Spleen (tissue), 11 donors: ENCODE data around the gene DAB2IP. TPM values are rescaled to one million over a fixed set of nuclear protein-coding genes. Genes with fewer than 3 reads are reported as not detected.

Experiments
- DNase-seq: peaks from one replicate; pipeline ENCODE4 v3.0.0-alpha.2; 2020
- H3K27ac ChIP-seq, 8 donors: fragments of 200-600 bp; sonication (generic) in 7 of 8; 1 replicate in 4 of 8; 2 replicates in 4 of 8; pipeline versions ENCODE4 v1.5.0 to v1.8.0; 2016 to 2021; ENCODE audit warnings: inconsistent platforms in 4 of 8, mild to moderate bottlenecking in 4 of 8, moderate library complexity in 1 of 8
- H3K27me3 ChIP-seq, 7 donors: fragments of 200-600 bp; sonication (generic) in 6 of 7; replicated peaks in 1 of 7; 1 replicate in 4 of 7; 2 replicates in 3 of 7; pipeline versions ENCODE4 v1.5.0 to v1.8.0; 2016 to 2021; ENCODE audit warnings: inconsistent platforms in 3 of 7, mild to moderate bottlenecking in 1 of 7
- H3K36me3 ChIP-seq, 6 donors: fragments of 200-600 bp; sonication (generic) in 5 of 6; 1 replicate in 4 of 6; 2 replicates in 2 of 6; pipeline versions ENCODE4 v1.5.0 to v1.8.0; 2016 to 2021; ENCODE audit warnings: inconsistent platforms in 2 of 6
- H3K4me1 ChIP-seq, 6 donors: fragments of 200-600 bp; sonication (generic) in 5 of 6; 1 replicate in 3 of 6; 2 replicates in 3 of 6; pipeline versions ENCODE4 v1.5.0 to v1.8.0; 2016 to 2021; ENCODE audit warnings: inconsistent platforms in 3 of 6
- H3K4me3 ChIP-seq, 8 donors: fragments of 200-600 bp; sonication (generic) in 7 of 8; 1 replicate in 4 of 8; 2 replicates in 4 of 8; pipeline versions ENCODE4 v1.5.0 to v1.8.0; 2016 to 2021; ENCODE audit warnings: inconsistent platforms in 4 of 8, mild to moderate bottlenecking in 4 of 8, moderate library complexity in 2 of 8
- H3K9me3 ChIP-seq, 8 donors: fragments of 200-600 bp; sonication (generic) in 7 of 8; 1 replicate in 4 of 8; 2 replicates in 4 of 8; pipeline versions ENCODE4 v1.5.0 to v1.8.0; 2016 to 2021; ENCODE audit warnings: inconsistent platforms in 4 of 8
- POLR2A ChIP-seq, 3 donors: fragments of 450-650 bp; IDR thresholded peaks; one replicate each; pipeline ENCODE4 v1.5.1; 2017; ENCODE audit warnings: antibody characterized with exemption in 3 of 3, mild to moderate bottlenecking in 1 of 3
- POLR2AphosphoS5 ChIP-seq, 3 donors: sonication (generic); formaldehyde crosslinking; IDR thresholded peaks; one replicate each; pipeline ENCODE4 v1.5.1; 2017; ENCODE audit warnings: antibody characterized with exemption in 3 of 3
- WGBS, 5 donors: extraction: QIAGEN DNeasy Blood & Tissue Kit in 3 of 5; methylation state at CpG; one replicate each; pipeline versions ENCODE4 v1.1.5 to v1.1.7; 2013 to 2018; 5-methylcytosine and 5-hydroxymethylcytosine counted together
- intact Hi-C: fragments of 100-400 bp; cut with DNase I; formaldehyde crosslinking; loops from one replicate; pipeline ENCODE4 v1.15.0; 2023; ENCODE audit warnings: low total_unique reads
- polyA plus RNA-seq, 3 donors: library from polyadenylated mRNA; stranded (reverse); fragments of 200-250 nt; gene quantifications; one replicate each; pipeline ENCODE4 v1.2.1, GENCODE V29; 2013
- total RNA-seq, 7 donors: library from RNA; depleted of rRNA in 3 of 7; stranded (reverse); fragments of >200 nt in 3 of 7; fragmentation: NEBNext Ultra II Directional in 4 of 7; extraction: Animal tissue kit (Norgen Biotek cat#: 25700) in 4 of 7; gene quantifications; one replicate each; pipeline versions ENCODE4 v1.1.0 to v1.2.1, GENCODE V29; 2016 to 2021
- TF ChIP-seq, protein P1 (sequence below), 11 experiments: fragments of 200-600 bp in 7 of 11; fragments of 450-650 bp in 4 of 11; sonication (generic) in 4 of 11; IDR thresholded peaks in 8 of 11; conservative IDR thresholded peaks in 3 of 11; 1 replicate in 7 of 11; 2 replicates in 4 of 11; pipeline versions ENCODE4 v1.4.0 to v1.8.0; 2016 to 2021; ENCODE audit warnings: antibody characterized with exemption in 11 of 11, inconsistent platforms in 4 of 11, mild to moderate bottlenecking in 1 of 11
- donor health status: healthy with polysubstance abuse.
- donor health status: DM: no; HTN: no; CAD: no; lungs with moderate emphysema.
- donor health status: DM: no; HTN: no; CAD: no.
- donor health status: Bipolar disorder and iron deficiency.
- donor health status: healthy.
- donor health status: DM: no; HTN: no; CAD: no.
- donor health status: DM: yes; HTN: yes; CAD: no.

The DAB2IP gene
- total and polyA plus RNA-seq, 10 donors, result 5.0 to 83.0 (median 38.1) TPM

DNA sequence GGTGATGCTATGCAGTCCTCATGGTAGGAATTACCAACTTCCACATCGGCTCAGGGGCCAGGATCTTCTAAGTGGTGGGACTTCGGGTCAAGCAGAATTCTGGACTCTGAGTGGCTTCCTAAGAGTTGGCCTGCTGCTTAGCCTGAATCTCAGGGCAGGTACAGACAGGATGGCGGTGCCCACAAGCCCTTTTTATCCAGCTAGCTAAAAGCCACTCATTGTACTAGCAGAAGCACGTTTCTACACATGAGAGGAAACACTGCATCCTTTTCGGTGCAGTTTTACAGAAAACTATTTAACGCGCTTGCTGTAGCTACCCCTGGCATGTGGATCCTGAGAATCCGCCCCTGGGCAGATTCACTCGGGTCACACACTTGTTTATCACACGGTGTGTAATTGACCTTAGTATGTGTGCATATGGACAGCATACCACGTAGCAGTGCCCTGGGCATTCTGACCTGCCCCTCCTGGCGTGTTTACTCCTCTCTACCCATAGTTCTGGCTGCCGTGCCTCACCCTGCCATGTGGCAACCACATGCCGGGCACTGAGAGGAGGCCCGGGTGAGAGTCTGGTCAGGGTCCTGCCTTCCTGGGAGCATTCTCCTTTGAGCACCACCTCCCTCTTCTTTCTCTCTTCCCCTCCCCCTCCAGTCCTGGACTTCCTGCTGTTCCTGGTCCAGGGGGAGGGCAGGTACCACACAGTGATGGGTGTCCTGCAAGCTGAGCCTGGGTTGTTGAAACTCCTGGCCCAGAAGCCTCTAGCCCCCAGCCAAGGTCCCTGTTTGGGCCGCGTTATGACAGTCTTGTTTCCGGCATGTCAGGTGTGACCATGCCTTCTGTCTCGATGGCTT is 65.9 kb downstream of the DAB2IP start:
- Histone ChIP-seq H3K36me3 (no peaks in the 10 kb centered on the region), H3K27me3 (no peaks in the 10 kb centered on the region), H3K4me1 (peaks cover 5 to 29% (median 16%) of the 10 kb centered on the region in 6 donors), H3K9me3 (no peaks in the 10 kb centered on the region), H3K27ac (no peak overlapping the region), H3K4me3 (no peak overlapping the region)
- 83 to 89% (median 85%) methylated on average over 15 to 19 of the region's 19 CpGs for WGBS, 5 donors
- no peak for DNase-seq
- intact Hi-C loops, result no loop called here
- TF ChIP-seq POLR2AphosphoS5 (IDR thresholded peaks at IDR 0.05) (no peak), POLR2A (IDR thresholded peaks at IDR 0.05) (no peak)
- TF ChIP-seq, protein P1, sequence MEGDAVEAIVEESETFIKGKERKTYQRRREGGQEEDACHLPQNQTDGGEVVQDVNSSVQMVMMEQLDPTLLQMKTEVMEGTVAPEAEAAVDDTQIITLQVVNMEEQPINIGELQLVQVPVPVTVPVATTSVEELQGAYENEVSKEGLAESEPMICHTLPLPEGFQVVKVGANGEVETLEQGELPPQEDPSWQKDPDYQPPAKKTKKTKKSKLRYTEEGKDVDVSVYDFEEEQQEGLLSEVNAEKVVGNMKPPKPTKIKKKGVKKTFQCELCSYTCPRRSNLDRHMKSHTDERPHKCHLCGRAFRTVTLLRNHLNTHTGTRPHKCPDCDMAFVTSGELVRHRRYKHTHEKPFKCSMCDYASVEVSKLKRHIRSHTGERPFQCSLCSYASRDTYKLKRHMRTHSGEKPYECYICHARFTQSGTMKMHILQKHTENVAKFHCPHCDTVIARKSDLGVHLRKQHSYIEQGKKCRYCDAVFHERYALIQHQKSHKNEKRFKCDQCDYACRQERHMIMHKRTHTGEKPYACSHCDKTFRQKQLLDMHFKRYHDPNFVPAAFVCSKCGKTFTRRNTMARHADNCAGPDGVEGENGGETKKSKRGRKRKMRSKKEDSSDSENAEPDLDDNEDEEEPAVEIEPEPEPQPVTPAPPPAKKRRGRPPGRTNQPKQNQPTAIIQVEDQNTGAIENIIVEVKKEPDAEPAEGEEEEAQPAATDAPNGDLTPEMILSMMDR (IDR thresholded peaks at IDR 0.05 in 8 of 11, conservative IDR thresholded peaks at IDR 0.05 in 3 of 11), result no peak

DNA sequence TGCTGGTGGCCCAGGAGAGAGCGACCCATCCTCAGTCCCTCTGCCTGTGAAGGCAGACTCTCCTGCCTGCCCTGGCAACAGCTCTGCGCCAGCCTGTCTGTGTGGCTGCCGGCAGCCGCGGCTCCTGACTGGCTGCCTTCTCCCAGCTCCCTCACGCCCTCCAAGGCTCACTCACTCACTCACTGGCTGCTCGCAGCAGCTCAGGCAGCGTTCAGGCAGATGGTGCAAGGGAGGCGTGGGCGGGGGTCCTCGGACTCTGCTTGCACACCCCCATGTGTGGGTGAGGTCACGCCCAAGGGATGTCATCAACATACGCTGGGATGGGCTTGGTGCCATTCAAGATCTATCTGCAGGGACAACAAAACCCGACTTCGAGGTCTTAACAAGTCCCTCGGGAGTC is 66.7 kb downstream of the DAB2IP start:
- Histone ChIP-seq H3K27ac (no peak overlapping the region), H3K9me3 (no peaks in the 10 kb centered on the region), H3K36me3 (no peaks in the 10 kb centered on the region), H3K4me3 (no peak overlapping the region), H3K4me1 (peaks cover 5 to 36% (median 19%) of the 10 kb centered on the region in 6 donors), H3K27me3 (no peaks in the 10 kb centered on the region)
- DNase-seq, result no peak
- TF ChIP-seq, protein P1 (IDR thresholded peaks at IDR 0.05 in 8 of 11, conservative IDR thresholded peaks at IDR 0.05 in 3 of 11), result no peak
- TF ChIP-seq POLR2A (IDR thresholded peaks at IDR 0.05), result no peak
- peak in 2 of 3 donors; percentile 25 to 34 for TF ChIP-seq POLR2AphosphoS5 (IDR thresholded peaks at IDR 0.05)
- 70 to 90% (median 83%) methylated on average over 15 to 16 of the region's 16 CpGs for WGBS, 5 donors
- intact Hi-C loops, result no loop called here

GRCh38 chr9:121718501-121718900 is 67.1 kb downstream of the DAB2IP start:
- H3K4me1 ChIP-seq, result peaks cover 5 to 36% (median 20%) of the 10 kb centered on the region in 6 donors
- no peaks in the 10 kb centered on the region for H3K9me3 ChIP-seq
- no peak overlapping the region for H3K27ac ChIP-seq
- H3K4me3 ChIP-seq, result no peak overlapping the region
- no peak for TF ChIP-seq POLR2AphosphoS5 (IDR thresholded peaks at IDR 0.05)
- TF ChIP-seq, protein P1 (IDR thresholded peaks at IDR 0.05 in 8 of 11, conservative IDR thresholded peaks at IDR 0.05 in 3 of 11), result no peak
- TF ChIP-seq POLR2A (IDR thresholded peaks at IDR 0.05), result no peak
- H3K27me3 ChIP-seq, result no peaks in the 10 kb centered on the region
- H3K36me3 ChIP-seq, result no peaks in the 10 kb centered on the region
- no peak for DNase-seq
- intact Hi-C loops, result no loop called here
- 91 to 96% (median 93%) methylated on average over 6 of the region's 6 CpGs for WGBS, 5 donors

- Histone ChIP-seq H3K9me3 (no peaks in the 10 kb centered on the region), H3K4me1 (peaks cover 5 to 41% (median 22%) of the 10 kb centered on the region in 6 donors), H3K27ac (peak overlapping the region in 1 of 8 donors; percentile 12), H3K27me3 (no peaks in the 10 kb centered on the region), H3K36me3 (no peaks in the 10 kb centered on the region), H3K4me3 (no peak overlapping the region)
- DNase-seq, result no peak
- TF ChIP-seq POLR2A (IDR thresholded peaks at IDR 0.05) (no peak), POLR2AphosphoS5 (IDR thresholded peaks at IDR 0.05) (no peak)
- TF ChIP-seq, protein P1 (IDR thresholded peaks at IDR 0.05 in 8 of 11, conservative IDR thresholded peaks at IDR 0.05 in 3 of 11), result no peak
- 61 to 70% (median 65%) methylated on average over 7 of the region's 7 CpGs for whole genome bisulfite sequencing, 5 donors
- intact Hi-C loops, result no loop called here
Measured at GRCh38 chr9:121720311-121721057, 69.0 kb downstream of the DAB2IP start.
